ENCODE measurements around the gene TBX4. TPM values are rescaled to one million over a fixed set of nuclear protein-coding genes. Genes with fewer than 3 reads are reported as not detected.
A peak's percentile ranks its signal among the peaks of the same experiment; 100 is the strongest.

TBX4 gene
- total and polyA plus RNA-seq, 2 donors from 2014 or later, result not detected

DNA sequence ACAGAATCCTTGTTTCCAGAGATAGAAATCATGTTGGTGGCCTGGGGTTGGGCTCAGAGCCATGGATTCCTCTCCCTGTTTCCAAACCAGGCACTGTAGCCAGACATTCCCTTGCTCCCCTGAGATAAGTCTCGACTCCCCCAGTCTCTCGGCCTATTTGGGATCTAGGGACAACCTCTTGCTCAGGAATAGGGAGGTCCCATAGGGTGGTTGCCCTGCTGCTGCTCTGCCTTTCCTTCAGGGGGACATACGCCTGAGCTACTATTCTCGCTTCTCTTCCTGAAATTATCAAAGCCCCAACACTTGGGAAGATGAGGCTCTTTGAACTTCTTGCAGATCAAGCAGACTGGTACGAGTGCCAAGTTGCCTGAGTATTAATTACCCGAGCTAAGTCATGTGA, 58.0 kb downstream of the TBX4 start:
- H3K9ac ChIP-seq (ENCODE audit: low read length in 3 of 3), result no peak overlapping the region
- H3K9me3 ChIP-seq (ENCODE audit: control insufficient read depth in 2 of 3, insufficient read depth in 1 of 3, low read length in 3 of 3), result no peaks in the 10 kb centered on the region
- no peak overlapping the region for H3K4me3 ChIP-seq (ENCODE audit: low read length in 3 of 3)
- TF ChIP-seq, protein P1, sequence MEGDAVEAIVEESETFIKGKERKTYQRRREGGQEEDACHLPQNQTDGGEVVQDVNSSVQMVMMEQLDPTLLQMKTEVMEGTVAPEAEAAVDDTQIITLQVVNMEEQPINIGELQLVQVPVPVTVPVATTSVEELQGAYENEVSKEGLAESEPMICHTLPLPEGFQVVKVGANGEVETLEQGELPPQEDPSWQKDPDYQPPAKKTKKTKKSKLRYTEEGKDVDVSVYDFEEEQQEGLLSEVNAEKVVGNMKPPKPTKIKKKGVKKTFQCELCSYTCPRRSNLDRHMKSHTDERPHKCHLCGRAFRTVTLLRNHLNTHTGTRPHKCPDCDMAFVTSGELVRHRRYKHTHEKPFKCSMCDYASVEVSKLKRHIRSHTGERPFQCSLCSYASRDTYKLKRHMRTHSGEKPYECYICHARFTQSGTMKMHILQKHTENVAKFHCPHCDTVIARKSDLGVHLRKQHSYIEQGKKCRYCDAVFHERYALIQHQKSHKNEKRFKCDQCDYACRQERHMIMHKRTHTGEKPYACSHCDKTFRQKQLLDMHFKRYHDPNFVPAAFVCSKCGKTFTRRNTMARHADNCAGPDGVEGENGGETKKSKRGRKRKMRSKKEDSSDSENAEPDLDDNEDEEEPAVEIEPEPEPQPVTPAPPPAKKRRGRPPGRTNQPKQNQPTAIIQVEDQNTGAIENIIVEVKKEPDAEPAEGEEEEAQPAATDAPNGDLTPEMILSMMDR (IDR thresholded peaks at IDR 0.05; ENCODE audit: borderline replicate concordance, extremely low read depth, insufficient read depth), result no peak
- no peaks in the 10 kb centered on the region for H3K27me3 ChIP-seq (ENCODE audit: control insufficient read depth, insufficient read depth, low read length)
- H3K4me1 ChIP-seq (ENCODE audit: control insufficient read depth in 2 of 3, insufficient read depth in 2 of 3, low read depth in 1 of 3, low read length in 3 of 3), result no peaks in the 10 kb centered on the region
- no peak overlapping the region for H3K27ac ChIP-seq (ENCODE audit: low read depth in 2 of 2, low read length in 2 of 2)
- DNase-seq (no peak), FAIRE-seq (no peak)
- H3K36me3 ChIP-seq (ENCODE audit: control insufficient read depth in 2 of 3, insufficient read depth in 3 of 3, low read length in 3 of 3), result no peaks in the 10 kb centered on the region
- intact Hi-C loops (cut with DNase I), result no loop called here

- Histone ChIP-seq H3K36me3 (ENCODE audit: control insufficient read depth in 2 of 3, insufficient read depth in 3 of 3, low read length in 3 of 3) (no peaks in the 10 kb centered on the region), H3K4me3 (ENCODE audit: low read length in 3 of 3) (no peak overlapping the region), H3K27ac (ENCODE audit: low read depth in 2 of 2, low read length in 2 of 2) (no peak overlapping the region), H3K9ac (ENCODE audit: low read length in 3 of 3) (no peak overlapping the region), H3K9me3 (ENCODE audit: control insufficient read depth in 2 of 3, insufficient read depth in 1 of 3, low read length in 3 of 3) (no peaks in the 10 kb centered on the region), H3K27me3 (ENCODE audit: control insufficient read depth, insufficient read depth, low read length) (no peaks in the 10 kb centered on the region), H3K4me1 (ENCODE audit: control insufficient read depth in 2 of 3, insufficient read depth in 2 of 3, low read depth in 1 of 3, low read length in 3 of 3) (no peaks in the 10 kb centered on the region)
- FAIRE-seq, result no peak
- no peak for DNase-seq
- intact Hi-C loops (cut with DNase I), result no loop called here
- TF ChIP-seq, protein P1 (IDR thresholded peaks at IDR 0.05; ENCODE audit: borderline replicate concordance, extremely low read depth, insufficient read depth), result no peak
These were observed 58.8 kb downstream of the TBX4 start for GRCh38 chr17:61510991-61511390.

DNA sequence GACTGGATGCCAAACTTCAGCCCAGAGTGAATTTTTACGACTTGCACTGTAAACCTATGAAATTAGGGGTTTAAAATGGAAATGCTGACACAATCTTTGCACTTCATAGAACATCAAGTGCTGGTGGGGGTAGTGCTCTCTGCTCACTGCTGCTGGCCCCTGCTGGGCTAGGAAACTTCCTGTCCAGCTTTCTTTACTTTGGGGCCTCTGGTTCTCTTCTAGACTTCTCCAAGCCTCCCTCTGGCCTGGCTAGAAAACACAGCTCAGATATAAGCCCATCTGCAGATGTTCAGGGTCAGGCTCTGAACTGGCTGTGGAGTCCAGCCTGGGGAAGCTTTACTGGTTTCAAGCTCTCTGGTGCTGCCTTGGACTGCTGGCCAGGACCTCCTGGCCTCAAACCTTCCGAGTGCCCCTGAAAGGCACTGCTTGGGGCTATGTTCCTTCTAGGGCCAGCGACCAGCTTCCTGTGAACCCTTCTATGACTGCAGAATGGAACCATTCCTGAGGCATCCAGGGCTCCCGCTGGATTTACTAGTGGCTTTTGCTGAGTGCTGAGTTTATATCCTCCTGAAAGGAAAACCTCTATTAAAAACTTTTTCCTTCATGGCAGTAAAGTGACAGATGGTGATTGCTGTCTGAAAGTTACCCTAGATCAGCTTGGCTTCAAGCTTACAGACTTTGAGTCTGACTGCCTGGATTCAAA, 59.4 kb downstream of the TBX4 start:
- intact Hi-C loops (cut with DNase I), result no loop called here

More for the DNA sequence above, 59.4 kb downstream of the TBX4 start:
- H3K36me3 ChIP-seq (ENCODE audit: control insufficient read depth in 2 of 3, insufficient read depth in 3 of 3, low read length in 3 of 3), result no peaks in the 10 kb centered on the region
- TF ChIP-seq, protein P1 (IDR thresholded peaks at IDR 0.05; ENCODE audit: borderline replicate concordance, extremely low read depth, insufficient read depth), result no peak
- peak in 1 of 5 donors; percentile 25 for DNase-seq
- H3K9me3 ChIP-seq (ENCODE audit: control insufficient read depth in 2 of 3, insufficient read depth in 1 of 3, low read length in 3 of 3), result no peaks in the 10 kb centered on the region
- H3K27ac ChIP-seq (ENCODE audit: low read depth in 2 of 2, low read length in 2 of 2), result no peak overlapping the region
- no peak overlapping the region for H3K9ac ChIP-seq (ENCODE audit: low read length in 3 of 3)
- FAIRE-seq, result no peak
- no peaks in the 10 kb centered on the region for H3K4me1 ChIP-seq (ENCODE audit: control insufficient read depth in 2 of 3, insufficient read depth in 2 of 3, low read depth in 1 of 3, low read length in 3 of 3)
- no peaks in the 10 kb centered on the region for H3K27me3 ChIP-seq (ENCODE audit: control insufficient read depth, insufficient read depth, low read length)
- H3K4me3 ChIP-seq (ENCODE audit: low read length in 3 of 3), result no peak overlapping the region
